HG02840 (cell line): ENCODE measurements around the gene NEMP1.

Experiments
- ATAC-seq: cut with Tn5 transposase; IDR thresholded peaks from one replicate; pipeline ENCODE4 v1.9.1; 2021; ENCODE audit warnings: mild to moderate bottlenecking, moderate library complexity, moderate number of reproducible peaks; ENCODE audit not compliant: unreplicated experiment, low FRiP score

The NEMP1 gene

GRCh38 chr12:57107456-57108155 is 29.0 kb upstream of the NEMP1 start:
- no peak for ATAC-seq

DNA sequence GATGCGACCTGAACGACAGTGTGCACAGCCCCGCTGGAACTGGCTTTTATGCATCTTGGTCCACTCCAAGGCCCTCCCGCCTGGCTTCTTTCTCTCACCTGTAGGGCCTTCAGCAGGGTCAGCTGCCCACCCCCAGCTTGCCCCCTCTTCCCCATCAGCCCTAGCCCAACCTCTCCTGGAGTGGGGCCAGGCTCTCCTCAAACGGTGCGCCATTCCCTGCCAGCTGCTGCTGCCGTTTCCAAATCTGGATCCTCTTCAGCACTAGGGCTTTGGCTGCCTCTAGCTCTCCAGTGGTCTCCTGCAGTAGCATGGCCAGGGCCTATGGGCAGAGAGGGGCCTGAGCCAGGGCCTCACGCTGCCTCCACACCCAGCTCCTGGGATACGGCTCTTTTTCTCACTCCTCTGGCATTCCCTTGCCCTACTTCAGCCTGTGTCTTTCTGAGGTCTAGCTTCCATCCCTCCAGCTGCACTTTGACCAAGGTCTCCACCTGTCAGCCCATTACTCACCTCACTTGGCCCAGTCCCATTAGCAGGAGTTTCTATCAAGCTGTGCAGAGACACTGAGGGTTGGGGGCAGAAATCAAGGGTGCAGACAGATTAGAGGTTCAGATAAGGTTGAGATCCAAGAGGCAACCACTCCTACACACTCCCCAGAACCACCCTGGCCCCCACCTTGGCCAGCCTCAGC is 27.6 kb upstream of the NEMP1 start:
- ATAC-seq: no peak

DNA sequence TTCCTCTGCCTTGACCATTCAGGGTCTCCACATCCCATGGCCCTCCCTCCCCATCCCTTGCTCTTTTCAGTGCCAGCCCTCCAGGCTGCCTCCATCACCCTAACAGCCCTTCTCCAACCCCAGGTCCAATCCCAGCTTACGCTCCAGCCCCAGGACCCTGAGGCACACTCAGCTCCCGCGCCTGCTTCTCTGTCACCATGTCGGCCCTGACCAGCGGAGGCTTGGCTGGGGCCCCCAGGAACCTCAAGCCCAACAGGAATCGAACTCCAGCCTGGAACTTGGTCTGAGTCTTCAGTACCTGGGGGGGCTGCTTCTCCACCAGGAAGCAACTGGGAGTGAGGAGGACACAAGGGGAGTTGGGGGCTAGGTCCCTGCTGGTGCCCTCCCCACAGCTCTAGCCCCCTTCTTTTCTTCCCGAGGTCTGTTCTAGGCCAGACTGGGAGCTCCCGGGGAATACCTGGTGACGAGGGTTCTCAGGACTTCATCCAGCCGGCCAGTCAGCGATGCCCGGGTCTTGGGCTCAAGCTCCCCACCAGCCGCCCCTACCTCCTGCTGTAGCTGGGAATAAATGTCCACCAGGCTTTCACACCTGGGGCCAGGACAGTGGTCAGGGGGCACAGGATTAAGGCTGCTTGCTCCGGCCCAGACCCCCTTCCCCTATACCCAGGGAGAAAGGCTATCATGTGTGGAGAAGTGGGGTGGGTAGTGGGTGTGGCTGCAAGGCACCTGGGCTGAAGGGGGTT is 26.6 kb upstream of the NEMP1 start:
- no peak for ATAC-seq

DNA sequence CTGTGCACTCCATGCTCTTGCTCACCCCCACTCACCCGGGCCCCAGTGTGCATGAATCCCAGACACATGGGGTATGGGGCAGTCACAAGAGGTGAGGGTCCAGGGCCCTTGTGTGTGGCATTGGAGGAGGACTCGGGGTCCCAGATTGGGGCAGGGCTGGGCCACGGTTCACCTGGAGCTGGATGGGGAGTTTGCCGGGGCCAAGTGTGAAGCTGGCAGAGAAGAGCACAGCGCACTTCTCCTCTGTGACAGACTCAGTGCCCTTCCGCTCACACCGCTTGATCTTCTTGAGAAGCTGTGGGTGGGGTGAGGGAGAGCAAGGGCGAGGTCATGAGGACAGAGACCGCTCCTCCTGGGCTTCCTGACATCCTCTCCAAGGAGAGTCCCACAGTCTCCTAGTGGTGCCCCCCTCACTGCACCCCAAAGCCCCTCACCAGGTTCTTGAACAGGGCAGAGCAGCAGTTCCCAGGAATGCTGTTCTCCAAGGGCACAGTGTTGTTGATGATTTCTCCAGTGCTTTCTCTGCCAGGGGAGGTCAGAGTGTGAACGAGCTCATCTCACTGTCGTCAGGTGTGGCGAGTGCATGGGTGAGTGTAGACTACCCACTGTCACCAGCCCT is 25.8 kb upstream of the NEMP1 start:
- ATAC-seq: no peak

GRCh38 chr12:57103856-57104255 is 25.3 kb upstream of the NEMP1 start:
- no peak for ATAC-seq

- ATAC-seq: no peak
Observed at GRCh38 chr12:57101892-57102695, 23.5 kb upstream of the NEMP1 start.

- ATAC-seq: no peak
Observed at GRCh38 chr12:57099766-57100165, 21.2 kb upstream of the NEMP1 start.

DNA sequence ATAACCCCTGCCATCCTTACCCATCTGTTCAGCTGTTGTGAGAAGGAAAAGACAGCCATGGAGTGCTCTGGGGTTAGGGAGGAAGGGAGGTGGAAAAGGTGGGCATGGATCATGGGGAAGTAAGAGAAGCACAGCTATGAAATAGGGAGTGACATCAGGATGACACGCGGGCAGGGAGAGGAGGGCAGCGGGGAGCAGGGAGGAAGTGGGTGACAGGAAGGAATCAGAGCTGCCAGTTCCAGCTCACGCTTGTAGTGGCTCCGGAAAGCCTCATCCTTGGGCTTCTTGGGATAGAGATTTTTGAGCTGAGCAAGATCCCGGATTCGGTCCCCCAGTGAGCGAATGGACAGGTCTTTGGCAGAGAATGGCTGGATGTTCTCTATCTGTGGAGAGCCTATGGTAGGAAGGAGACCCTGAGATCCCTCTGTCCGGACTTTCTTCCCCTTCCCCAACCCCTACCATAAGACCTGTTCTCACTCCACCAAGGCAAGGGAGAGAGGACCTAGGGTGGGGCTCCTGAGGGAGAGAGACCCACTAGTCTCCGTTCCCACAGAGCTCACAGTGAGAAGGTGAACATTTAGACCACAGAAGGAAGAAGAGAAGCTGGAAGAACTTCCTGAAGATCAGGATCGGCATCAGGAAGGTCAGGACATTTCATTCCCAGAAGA is 20.6 kb upstream of the NEMP1 start:
- ATAC-seq: no peak

DNA sequence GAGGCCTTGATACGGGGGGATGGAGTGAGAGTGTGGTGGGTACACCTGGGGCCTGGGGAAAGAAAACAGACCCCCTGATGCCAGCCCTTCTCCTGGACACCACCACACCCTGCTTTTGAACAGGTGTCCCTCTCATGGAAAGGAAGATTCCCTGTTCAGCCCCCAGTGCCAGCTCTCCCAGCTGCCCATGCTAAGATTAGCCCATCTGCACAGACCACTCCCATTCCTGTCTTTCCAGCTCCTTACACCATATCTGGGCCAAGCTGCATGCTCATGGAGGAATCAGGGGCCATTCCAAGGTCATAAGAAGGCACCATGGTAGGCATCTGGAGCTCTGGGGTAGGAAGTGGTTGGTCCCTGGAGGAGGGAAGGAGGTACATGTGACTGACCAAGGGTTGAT is 20.0 kb upstream of the NEMP1 start:
- no peak for ATAC-seq

- no peak for ATAC-seq
Observed at GRCh38 chr12:57097554-57097835, 18.9 kb upstream of the NEMP1 start.

- no peak for ATAC-seq
Observed at GRCh38 chr12:57096748-57097553, 18.4 kb upstream of the NEMP1 start.

DNA sequence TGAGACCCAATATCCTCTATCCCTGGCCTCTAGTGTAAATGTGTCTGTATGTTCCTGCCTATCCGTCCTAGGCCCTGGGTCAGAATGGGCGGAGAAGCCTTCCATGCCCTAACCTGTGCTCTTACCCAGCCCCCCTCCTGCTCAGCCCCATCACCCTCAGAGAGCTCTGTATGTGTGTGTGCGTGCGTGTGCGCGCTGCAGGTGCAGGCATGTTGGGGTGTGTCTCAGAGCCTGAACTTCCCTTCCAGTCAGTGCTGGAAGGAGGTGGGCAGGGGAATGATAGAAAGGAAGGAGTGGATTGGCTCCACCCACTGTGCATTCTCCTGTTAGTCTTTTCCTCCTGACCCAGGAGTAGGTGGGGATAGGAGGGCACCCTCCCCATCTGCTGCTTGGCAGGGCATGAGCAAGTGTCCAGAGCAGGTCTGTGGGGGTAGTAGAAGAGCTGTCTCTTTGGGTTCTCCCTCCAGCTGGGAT is 17.5 kb upstream of the NEMP1 start:
- ATAC-seq: no peak

- ATAC-seq: no peak
Observed at GRCh38 chr12:57095440-57095839, 16.8 kb upstream of the NEMP1 start.

DNA sequence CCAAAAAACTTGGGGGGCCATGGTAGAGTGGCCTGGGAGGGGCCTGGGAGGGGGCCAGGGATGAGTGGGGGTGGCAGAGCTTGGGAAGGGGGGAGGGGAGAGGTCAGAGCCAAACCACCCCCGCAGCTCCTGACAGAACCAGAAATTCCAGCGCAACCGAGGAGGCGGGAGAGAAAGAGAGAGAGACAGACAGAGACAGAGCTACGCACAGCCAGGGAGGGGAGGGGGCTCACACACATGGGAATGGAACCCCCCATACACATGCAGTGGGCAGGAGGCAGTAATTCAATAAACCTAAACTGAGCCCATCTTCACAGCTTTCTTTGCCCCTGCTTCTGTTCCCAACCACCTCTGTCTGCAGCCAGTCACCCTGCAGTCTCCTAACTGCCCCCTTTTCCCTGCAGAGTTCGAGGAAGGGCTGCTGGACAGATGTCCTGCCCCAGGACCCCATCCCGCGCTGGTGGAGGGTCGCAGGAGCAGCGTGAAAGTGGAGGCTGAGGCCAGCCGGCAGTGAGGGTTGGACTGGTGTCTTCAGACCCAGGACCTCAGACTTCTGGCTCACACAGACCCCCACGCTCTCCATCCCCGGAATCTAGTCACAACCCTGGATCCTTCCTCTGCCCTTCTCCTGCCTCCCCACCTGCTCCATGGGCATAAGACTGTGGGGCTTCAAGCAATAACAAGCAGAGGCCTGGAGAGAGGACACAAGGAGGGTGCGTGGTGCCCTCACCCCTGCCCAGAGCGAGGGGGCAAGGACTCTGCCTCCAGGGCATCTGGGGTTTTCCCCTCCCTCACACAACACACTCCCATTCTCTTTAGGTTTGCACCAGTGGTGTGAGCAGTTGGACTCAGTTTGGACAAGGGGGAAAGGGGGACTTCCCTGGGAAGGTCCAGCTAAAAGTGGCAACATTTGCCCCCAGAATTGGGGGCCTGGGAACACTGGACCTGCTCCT is 15.9 kb upstream of the NEMP1 start:
- no peak for ATAC-seq

GRCh38 chr12:57093415-57094207 is 15.0 kb upstream of the NEMP1 start:
- ATAC-seq: no peak

- ATAC-seq: no peak
Observed at GRCh38 chr12:57092876-57093414, 14.4 kb upstream of the NEMP1 start.

DNA sequence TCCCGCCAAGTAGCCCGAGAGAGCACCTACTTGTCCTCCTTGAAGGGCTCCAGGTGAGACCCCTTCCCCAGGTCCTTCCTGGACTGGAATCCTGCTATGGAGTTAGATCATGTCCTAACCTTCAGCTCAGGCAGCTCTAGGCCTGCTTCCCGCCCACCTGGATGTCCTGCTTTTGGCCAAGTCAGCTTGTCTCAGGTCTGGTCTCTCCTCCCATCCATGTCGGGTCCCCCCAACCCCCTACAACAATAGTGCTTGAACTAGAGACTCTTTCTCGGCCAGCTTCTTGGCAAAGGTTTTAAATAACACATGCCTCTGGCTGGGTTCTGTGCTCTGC is 13.9 kb upstream of the NEMP1 start:
- no peak for ATAC-seq
